ENCODE results near the gene PSMB7. TPM values are rescaled to one million over a fixed set of nuclear protein-coding genes. Genes with fewer than 3 reads are reported as not detected.

The PSMB7 gene
- polyA plus RNA-seq, 1 experiment: 396 TPM

- DNase-seq (ENCODE audit: low read depth, low spot score): no peak
- ChIA-PET CTCF (no interaction called here), POLR2A (interaction anchor here (0.7 kb wide), 1 partner anchor 525 kb away, joined by 9 read pairs; no protein-coding TSS in a partner anchor)
- peaks cover 12% of the 10 kb centered on the region for H3K9me3 ChIP-seq (ENCODE audit: control insufficient read depth, insufficient read depth, low read length)
- peaks cover 20% of the 10 kb centered on the region for H3K27me3 ChIP-seq (ENCODE audit: control insufficient read depth, insufficient read depth, low read length)
- H3K4me3 ChIP-seq (ENCODE audit: low read depth, low read length): no peak overlapping the region
- TF ChIP-seq, protein P1, sequence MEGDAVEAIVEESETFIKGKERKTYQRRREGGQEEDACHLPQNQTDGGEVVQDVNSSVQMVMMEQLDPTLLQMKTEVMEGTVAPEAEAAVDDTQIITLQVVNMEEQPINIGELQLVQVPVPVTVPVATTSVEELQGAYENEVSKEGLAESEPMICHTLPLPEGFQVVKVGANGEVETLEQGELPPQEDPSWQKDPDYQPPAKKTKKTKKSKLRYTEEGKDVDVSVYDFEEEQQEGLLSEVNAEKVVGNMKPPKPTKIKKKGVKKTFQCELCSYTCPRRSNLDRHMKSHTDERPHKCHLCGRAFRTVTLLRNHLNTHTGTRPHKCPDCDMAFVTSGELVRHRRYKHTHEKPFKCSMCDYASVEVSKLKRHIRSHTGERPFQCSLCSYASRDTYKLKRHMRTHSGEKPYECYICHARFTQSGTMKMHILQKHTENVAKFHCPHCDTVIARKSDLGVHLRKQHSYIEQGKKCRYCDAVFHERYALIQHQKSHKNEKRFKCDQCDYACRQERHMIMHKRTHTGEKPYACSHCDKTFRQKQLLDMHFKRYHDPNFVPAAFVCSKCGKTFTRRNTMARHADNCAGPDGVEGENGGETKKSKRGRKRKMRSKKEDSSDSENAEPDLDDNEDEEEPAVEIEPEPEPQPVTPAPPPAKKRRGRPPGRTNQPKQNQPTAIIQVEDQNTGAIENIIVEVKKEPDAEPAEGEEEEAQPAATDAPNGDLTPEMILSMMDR (IDR thresholded peaks at IDR 0.05; ENCODE audit: low read depth, low read length): no peak
- H3K27ac ChIP-seq (ENCODE audit: low read depth, low read length): no peak overlapping the region
Observed at GRCh38 chr9:124441291-124441690, 26.0 kb upstream of the PSMB7 start.

GRCh38 chr9:124440786-124441185 is 25.5 kb upstream of the PSMB7 start:
- Histone ChIP-seq H3K9me3 (ENCODE audit: control insufficient read depth, insufficient read depth, low read length) (peaks cover 12% of the 10 kb centered on the region), H3K4me3 (ENCODE audit: low read depth, low read length) (no peak overlapping the region), H3K27ac (ENCODE audit: low read depth, low read length) (no peak overlapping the region), H3K27me3 (ENCODE audit: control insufficient read depth, insufficient read depth, low read length) (peaks cover 20% of the 10 kb centered on the region)
- TF ChIP-seq, protein P1 (IDR thresholded peaks at IDR 0.05; ENCODE audit: low read depth, low read length): no peak
- no peak for DNase-seq (ENCODE audit: low read depth, low spot score)
- ChIA-PET POLR2A (interaction anchor here (0.6 to 0.7 kb wide), 2 partner anchors 90 to 526 kb away, joined by 3 to 9 read pairs; no protein-coding TSS in a partner anchor), CTCF (no interaction called here)

GRCh38 chr9:124439686-124440243 is 24.5 kb upstream of the PSMB7 start:
- ChIA-PET CTCF (interaction anchor here (0.8 kb wide), 1 partner anchor 14 kb away, joined by 3 read pairs; no protein-coding TSS in a partner anchor), POLR2A (no interaction called here)
- DNase-seq (ENCODE audit: low read depth, low spot score): no peak
- Histone ChIP-seq H3K27ac (ENCODE audit: low read depth, low read length) (no peak overlapping the region), H3K27me3 (ENCODE audit: control insufficient read depth, insufficient read depth, low read length) (peaks cover 20% of the 10 kb centered on the region), H3K9me3 (ENCODE audit: control insufficient read depth, insufficient read depth, low read length) (peaks cover 12% of the 10 kb centered on the region), H3K4me3 (ENCODE audit: low read depth, low read length) (no peak overlapping the region)
- TF ChIP-seq, protein P1 (IDR thresholded peaks at IDR 0.05; ENCODE audit: low read depth, low read length): no peak

- peaks cover 18% of the 10 kb centered on the region for H3K27me3 ChIP-seq (ENCODE audit: control insufficient read depth, insufficient read depth, low read length)
- TF ChIP-seq, protein P1 (IDR thresholded peaks at IDR 0.05; ENCODE audit: low read depth, low read length): no peak
- DNase-seq (ENCODE audit: low read depth, low spot score): no peak
- CTCF ChIA-PET: no interaction called here
- H3K4me3 ChIP-seq (ENCODE audit: low read depth, low read length): no peak overlapping the region
- peaks cover 12% of the 10 kb centered on the region for H3K9me3 ChIP-seq (ENCODE audit: control insufficient read depth, insufficient read depth, low read length)
- POLR2A ChIA-PET: no interaction called here
- H3K27ac ChIP-seq (ENCODE audit: low read depth, low read length): no peak overlapping the region
Observed at GRCh38 chr9:124439086-124439485, 23.8 kb upstream of the PSMB7 start.

GRCh38 chr9:124438091-124438490 is 22.8 kb upstream of the PSMB7 start:
- DNase-seq (ENCODE audit: low read depth, low spot score): no peak
- POLR2A ChIA-PET: interaction anchor here (0.7 kb wide), 1 partner anchor 76 kb away, joined by 4 read pairs; no protein-coding TSS in a partner anchor
- TF ChIP-seq, protein P1 (IDR thresholded peaks at IDR 0.05; ENCODE audit: low read depth, low read length): no peak
- Histone ChIP-seq H3K4me3 (ENCODE audit: low read depth, low read length) (no peak overlapping the region), H3K9me3 (ENCODE audit: control insufficient read depth, insufficient read depth, low read length) (peaks cover 12% of the 10 kb centered on the region), H3K27me3 (ENCODE audit: control insufficient read depth, insufficient read depth, low read length) (peaks cover 18% of the 10 kb centered on the region), H3K27ac (ENCODE audit: low read depth, low read length) (no peak overlapping the region)
- CTCF ChIA-PET: no interaction called here

All from AG04450 (cell line).